Gastrocnemius medialis (tissue), 4 donors: ENCODE results near the gene ERC2. TPM values are rescaled to one million over a fixed set of nuclear protein-coding genes. Genes with fewer than 3 reads are reported as not detected.

Experiments used
- ATAC-seq, 2 donors: fragments of 150-250 bp; one replicate each; pipeline ENCODE4 v1.9.1; 2016
- DNase-seq, 2 donors: peaks; one replicate each; pipeline ENCODE4 v3.0.0-alpha.2; 2019
- H3K27ac ChIP-seq, 4 donors: fragments of 200-600 bp; sonication (generic); 1 replicate in 1 of 4; 2 replicates in 3 of 4; pipeline ENCODE4 v1.5.1; 2016 to 2018; ENCODE audit warnings: mild to moderate bottlenecking in 2 of 4, moderate library complexity in 1 of 4
- H3K27me3 ChIP-seq, 3 donors: fragments of 200-600 bp; sonication (generic) in 2 of 3; 1 replicate in 1 of 3; 2 replicates in 2 of 3; pipeline versions ENCODE4 v1.5.1 to v1.6.0; 2016 to 2019; ENCODE audit warnings: mild to moderate bottlenecking in 1 of 3, moderate library complexity in 1 of 3
- H3K36me3 ChIP-seq, 2 donors: fragments of 200-600 bp; sonication (generic) in 1 of 2; one replicate each; pipeline ENCODE4 v1.5.1; 2017 to 2018
- H3K4me1 ChIP-seq, 2 donors: fragments of 200-600 bp; sonication (generic) in 1 of 2; one replicate each; pipeline ENCODE4 v1.5.1; 2016 to 2017; ENCODE audit warnings: mild to moderate bottlenecking in 2 of 2
- H3K4me3 ChIP-seq, 4 donors: fragments of 200-600 bp; sonication (generic) in 3 of 4; 1 replicate in 1 of 4; 2 replicates in 3 of 4; pipeline ENCODE4 v1.5.1; 2016 to 2019; ENCODE audit warnings: mild to moderate bottlenecking in 2 of 4
- H3K9me3 ChIP-seq, 3 donors: fragments of 200-600 bp; sonication (generic) in 2 of 3; 1 replicate in 1 of 3; 2 replicates in 2 of 3; pipeline ENCODE4 v1.5.1; 2016 to 2019
- POLR2A ChIP-seq, 2 donors: fragments of 450-650 bp; IDR thresholded peaks; one replicate each; pipeline ENCODE4 v1.6.1; 2017; ENCODE audit warnings: antibody characterized with exemption in 2 of 2, mild to moderate bottlenecking in 2 of 2, moderate library complexity in 2 of 2
- in situ Hi-C, 4 donors: fragments of 200-750 bp; cut with MboI; loops; one replicate each; pipeline versions ENCODE4 v1.15.0 to v1.8.0; 2017; ENCODE audit warnings: low sequenced_read_pairs in 4 of 4
- intact Hi-C: fragments of 100-400 bp; cut with DNase I; formaldehyde crosslinking; loops from one replicate; pipeline ENCODE4 v1.15.1; 2023; ENCODE audit warnings: low total_unique reads
- total RNA-seq, 4 donors: library from RNA; depleted of rRNA; stranded (reverse); fragments of >200 nt; gene quantifications; one replicate each; pipeline versions ENCODE4 v1.1.0 to v1.2.3, GENCODE V29; 2016
- TF ChIP-seq, protein P1 (sequence below), 5 experiments: fragments of 450-650 bp in 3 of 5; fragments of 200-600 bp in 2 of 5; sonication (generic) in 2 of 5; IDR thresholded peaks in 4 of 5; conservative IDR thresholded peaks in 1 of 5; 1 replicate in 4 of 5; 2 replicates in 1 of 5; pipeline ENCODE4 v1.5.1; 2016 to 2019; ENCODE audit warnings: antibody characterized with exemption in 5 of 5, mild to moderate bottlenecking in 3 of 5, moderate library complexity in 3 of 5

The ERC2 gene
- total RNA-seq, 4 donors from 2014 or later, result not detected

DNA sequence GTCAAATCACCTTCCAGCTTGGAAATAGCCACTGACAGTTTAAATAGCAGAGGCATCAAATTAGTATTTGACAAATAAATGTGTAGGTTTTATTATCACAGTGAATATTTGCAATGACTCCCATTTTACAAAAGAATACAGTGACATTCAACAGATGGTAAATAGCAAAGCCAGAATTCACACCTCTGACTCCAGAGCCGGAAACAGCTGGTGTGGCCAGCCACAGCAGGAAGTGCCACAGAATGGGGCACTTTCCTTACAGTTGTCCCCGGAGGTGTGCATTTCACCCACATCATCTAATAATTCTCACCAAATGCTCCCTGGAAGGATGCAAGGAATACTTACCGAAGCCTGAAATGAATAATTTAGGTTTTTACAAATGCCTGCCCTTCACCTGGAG is 685.5 kb downstream of the ERC2 start:
- TF ChIP-seq, protein P1, sequence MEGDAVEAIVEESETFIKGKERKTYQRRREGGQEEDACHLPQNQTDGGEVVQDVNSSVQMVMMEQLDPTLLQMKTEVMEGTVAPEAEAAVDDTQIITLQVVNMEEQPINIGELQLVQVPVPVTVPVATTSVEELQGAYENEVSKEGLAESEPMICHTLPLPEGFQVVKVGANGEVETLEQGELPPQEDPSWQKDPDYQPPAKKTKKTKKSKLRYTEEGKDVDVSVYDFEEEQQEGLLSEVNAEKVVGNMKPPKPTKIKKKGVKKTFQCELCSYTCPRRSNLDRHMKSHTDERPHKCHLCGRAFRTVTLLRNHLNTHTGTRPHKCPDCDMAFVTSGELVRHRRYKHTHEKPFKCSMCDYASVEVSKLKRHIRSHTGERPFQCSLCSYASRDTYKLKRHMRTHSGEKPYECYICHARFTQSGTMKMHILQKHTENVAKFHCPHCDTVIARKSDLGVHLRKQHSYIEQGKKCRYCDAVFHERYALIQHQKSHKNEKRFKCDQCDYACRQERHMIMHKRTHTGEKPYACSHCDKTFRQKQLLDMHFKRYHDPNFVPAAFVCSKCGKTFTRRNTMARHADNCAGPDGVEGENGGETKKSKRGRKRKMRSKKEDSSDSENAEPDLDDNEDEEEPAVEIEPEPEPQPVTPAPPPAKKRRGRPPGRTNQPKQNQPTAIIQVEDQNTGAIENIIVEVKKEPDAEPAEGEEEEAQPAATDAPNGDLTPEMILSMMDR (IDR thresholded peaks at IDR 0.05 in 4 of 5, conservative IDR thresholded peaks at IDR 0.05 in 1 of 5), result no peak
- no peak for TF ChIP-seq POLR2A (IDR thresholded peaks at IDR 0.05)
- Histone ChIP-seq H3K9me3 (no peaks in the 10 kb centered on the region), H3K36me3 (no peaks in the 10 kb centered on the region), H3K27ac (no peak overlapping the region), H3K4me1 (no peaks in the 10 kb centered on the region), H3K4me3 (no peak overlapping the region), H3K27me3 (no peaks in the 10 kb centered on the region)
- intact Hi-C loops, result no loop called here
- ATAC-seq (no peak), DNase-seq (no peak)
- in situ Hi-C loops, result no loop called here

DNA sequence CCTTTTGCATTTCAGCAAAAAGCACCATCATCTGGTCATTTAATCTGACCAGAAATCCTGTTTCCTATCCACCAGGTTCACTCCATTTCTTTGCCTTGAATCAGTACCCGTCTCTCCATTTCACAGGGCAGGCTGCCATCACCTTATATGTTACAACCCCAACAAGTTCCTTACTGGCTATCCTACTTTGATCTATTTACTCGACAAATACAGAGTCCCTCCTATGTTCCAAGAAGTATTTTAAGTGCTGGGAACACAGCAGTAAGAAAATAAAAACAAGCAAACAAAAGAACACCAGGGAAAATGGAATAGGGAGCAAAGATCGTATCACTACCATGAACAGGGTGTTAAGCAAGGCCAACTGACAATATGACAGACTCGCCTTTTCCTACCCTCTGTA is 685.9 kb downstream of the ERC2 start:
- TF ChIP-seq POLR2A (IDR thresholded peaks at IDR 0.05), result no peak
- TF ChIP-seq, protein P1 (IDR thresholded peaks at IDR 0.05 in 4 of 5, conservative IDR thresholded peaks at IDR 0.05 in 1 of 5), result no peak
- in situ Hi-C loops, result no loop called here

DNA sequence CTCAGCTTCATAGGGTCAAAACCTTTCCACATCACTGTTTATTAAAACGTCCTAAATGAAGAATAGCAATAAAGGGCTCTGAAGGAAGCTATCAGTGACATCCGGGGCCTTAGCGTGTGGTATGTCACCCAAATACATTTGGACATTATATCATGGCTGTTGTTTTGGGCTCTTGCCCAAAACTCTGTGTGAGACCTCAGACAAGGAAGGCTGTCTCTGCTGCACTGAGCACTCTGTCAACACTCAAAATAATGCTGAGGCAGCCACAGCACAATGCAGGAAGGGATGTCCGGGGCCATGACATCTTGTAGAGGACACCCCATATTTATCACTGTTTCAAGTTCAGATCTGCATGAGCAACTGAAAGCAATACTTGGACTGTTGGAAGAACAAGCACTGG is 687.4 kb downstream of the ERC2 start:
- no peak overlapping the region for H3K27ac ChIP-seq
- in situ Hi-C loops, result no loop called here
- H3K9me3 ChIP-seq, result no peaks in the 10 kb centered on the region
- no peaks in the 10 kb centered on the region for H3K27me3 ChIP-seq
- no peak overlapping the region for H3K4me3 ChIP-seq
- no peak for TF ChIP-seq POLR2A (IDR thresholded peaks at IDR 0.05)
- TF ChIP-seq, protein P1 (IDR thresholded peaks at IDR 0.05 in 4 of 5, conservative IDR thresholded peaks at IDR 0.05 in 1 of 5), result no peak
- intact Hi-C loops, result no loop called here
- no peaks in the 10 kb centered on the region for H3K36me3 ChIP-seq
- H3K4me1 ChIP-seq, result no peaks in the 10 kb centered on the region
- ATAC-seq (no peak), DNase-seq (no peak)

More for the DNA sequence above, 685.9 kb downstream of the ERC2 start:
- no peaks in the 10 kb centered on the region for H3K9me3 ChIP-seq
- intact Hi-C loops, result no loop called here
- H3K27ac ChIP-seq, result no peak overlapping the region
- DNase-seq, result no peak
- no peak overlapping the region for H3K4me3 ChIP-seq
- H3K27me3 ChIP-seq, result no peaks in the 10 kb centered on the region
- H3K4me1 ChIP-seq, result no peaks in the 10 kb centered on the region
- no peaks in the 10 kb centered on the region for H3K36me3 ChIP-seq
- ATAC-seq, result no peak

DNA sequence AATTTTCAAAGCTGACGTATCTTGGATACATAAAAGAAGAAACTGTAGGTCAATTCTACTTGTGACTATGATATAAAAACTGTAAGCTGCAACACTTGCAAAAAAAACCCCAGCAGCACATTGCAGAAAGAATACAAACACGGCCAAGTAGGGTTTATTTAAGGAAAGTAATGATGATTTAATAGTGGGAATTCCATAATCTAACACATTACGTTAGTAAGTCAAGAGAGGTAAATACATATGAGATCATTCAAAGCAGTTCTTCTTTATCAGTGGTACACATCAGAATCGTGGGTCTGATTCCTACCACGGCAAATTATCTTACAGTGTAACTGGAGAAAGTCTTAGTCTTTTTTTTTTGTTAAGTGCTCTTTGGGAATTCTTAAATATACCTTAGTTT is 688.7 kb downstream of the ERC2 start:
- ATAC-seq (no peak), DNase-seq (no peak)
- H3K27me3 ChIP-seq, result no peaks in the 10 kb centered on the region
- no peak overlapping the region for H3K4me3 ChIP-seq
- TF ChIP-seq POLR2A (IDR thresholded peaks at IDR 0.05), result no peak
- TF ChIP-seq, protein P1 (IDR thresholded peaks at IDR 0.05 in 4 of 5, conservative IDR thresholded peaks at IDR 0.05 in 1 of 5), result no peak
- H3K9me3 ChIP-seq, result no peaks in the 10 kb centered on the region
- H3K27ac ChIP-seq, result no peak overlapping the region
- no peaks in the 10 kb centered on the region for H3K36me3 ChIP-seq
- in situ Hi-C loops, result no loop called here
- H3K4me1 ChIP-seq, result no peaks in the 10 kb centered on the region
- intact Hi-C loops, result no loop called here
